SHP77 treated with DMSO at 0.1 percent for 48 hours (cell line): ENCODE data around the gene TNRC6C.
A peak's percentile ranks its signal among the peaks of the same experiment; 100 is the strongest.
"Not testable (repeated sequence)": the region's sequence is repeated elsewhere in the genome, so short reads cannot be mapped to it uniquely, and the experiment has no call there.

ENCODE experiments used
- DNase-seq: peaks from one replicate; lab custom pipeline; 2025; lab: John Stamatoyannopoulos, UW

TNRC6C gene

DNA sequence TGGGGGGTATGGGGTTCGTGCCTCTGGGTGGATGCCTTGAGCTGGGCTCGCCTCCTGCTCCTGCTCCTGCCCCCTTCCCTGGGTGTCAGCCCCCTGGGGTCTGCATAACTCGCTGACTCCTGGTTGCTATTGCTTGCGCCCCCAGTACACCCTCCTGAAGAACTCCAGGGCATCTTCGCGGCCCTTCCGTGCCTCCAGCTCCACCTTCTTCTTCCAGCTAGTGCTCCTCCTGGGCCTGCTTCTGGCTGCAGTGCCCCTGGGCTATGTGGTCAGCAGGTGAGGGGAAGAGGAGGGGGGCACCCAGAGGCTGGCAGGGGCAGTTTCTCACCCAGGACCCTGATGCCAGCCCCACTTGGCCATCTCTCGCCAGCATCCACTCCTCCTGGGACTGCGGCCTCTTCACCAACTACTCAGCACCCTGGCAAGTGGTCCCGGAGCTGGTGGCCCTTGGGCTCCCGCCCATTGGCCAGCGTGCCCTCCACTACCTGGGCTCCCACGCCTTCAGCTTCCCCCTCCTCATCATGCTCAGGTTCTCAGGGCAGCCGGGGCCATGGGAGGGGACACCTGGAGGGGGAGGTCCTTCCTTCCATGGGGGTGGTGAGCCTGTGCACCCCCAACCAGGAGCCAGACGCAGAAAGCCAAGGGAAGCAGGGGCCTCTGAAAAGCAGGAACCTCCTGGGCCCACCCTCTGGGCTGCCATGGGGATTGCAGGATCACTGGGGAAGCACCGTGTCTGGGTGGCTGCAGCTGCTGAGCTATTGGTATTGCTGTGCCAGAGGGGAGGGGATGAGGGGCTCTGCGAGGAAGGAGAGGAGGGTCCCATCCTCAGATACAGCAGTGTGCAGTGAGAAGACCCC lies 179.9 kb downstream of the TNRC6C start:
- DNase-seq: no peak

DNA sequence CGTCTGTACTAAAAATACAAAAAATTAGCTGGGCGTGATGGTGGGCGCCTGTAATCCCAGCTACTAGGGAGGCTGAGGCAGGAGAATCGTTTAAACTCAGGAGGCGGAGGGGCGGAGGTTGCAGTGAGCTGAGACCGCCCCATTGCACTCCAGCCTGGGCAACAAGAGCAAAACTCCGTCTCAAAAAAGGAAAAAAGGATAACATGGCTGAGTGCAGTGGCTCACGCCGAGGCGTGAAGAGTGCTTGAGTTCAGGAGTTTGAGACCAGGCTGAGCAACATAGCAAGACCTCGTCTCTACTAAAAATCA lies 181.3 kb downstream of the TNRC6C start:
- not testable (repeated sequence) for DNase-seq

DNA sequence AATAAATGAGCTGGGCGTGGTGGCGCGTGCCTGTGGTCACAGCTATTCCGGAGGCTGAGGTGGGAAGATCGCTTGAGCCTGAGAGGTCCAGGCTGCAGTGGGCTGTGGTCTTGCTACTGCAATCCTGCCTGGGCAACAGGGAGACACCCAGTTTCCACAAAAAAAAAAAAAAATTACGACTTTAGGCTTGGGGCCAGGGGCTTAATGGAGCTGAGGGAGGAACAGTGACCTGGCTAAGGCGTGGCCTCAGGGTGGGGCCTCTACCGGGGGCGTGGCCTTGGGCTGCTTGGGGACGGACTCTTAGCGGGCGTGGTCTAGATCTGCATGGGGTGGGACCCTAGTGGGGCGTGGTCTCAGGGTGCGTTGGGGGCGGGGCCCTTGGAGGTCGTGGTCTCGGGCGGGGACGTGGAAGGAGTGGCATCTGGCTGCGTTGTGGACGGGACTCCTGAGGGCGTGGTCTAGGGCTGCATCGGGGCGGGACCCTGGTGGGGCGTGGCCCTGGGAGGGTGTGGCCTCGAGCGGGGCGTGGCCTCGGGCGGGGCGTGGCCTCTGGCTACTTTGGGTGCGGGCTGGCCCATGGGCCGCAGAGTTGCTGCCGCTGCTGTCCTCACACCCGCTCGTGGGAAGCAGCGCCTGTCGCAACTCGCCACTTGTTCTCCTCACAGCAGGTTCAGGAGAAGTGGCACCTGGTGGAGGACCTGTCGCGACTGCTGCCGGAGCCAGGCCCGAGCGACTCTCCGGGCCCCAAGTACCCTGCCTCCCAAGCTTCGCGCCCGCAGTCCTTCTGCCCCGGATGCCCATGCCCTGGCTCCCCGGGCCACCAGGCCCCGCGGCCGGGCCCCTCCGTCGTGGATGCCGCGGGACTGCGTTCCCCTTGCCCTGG lies 181.9 kb downstream of the TNRC6C start:
- DNase-seq: peak; percentile 82

DNA sequence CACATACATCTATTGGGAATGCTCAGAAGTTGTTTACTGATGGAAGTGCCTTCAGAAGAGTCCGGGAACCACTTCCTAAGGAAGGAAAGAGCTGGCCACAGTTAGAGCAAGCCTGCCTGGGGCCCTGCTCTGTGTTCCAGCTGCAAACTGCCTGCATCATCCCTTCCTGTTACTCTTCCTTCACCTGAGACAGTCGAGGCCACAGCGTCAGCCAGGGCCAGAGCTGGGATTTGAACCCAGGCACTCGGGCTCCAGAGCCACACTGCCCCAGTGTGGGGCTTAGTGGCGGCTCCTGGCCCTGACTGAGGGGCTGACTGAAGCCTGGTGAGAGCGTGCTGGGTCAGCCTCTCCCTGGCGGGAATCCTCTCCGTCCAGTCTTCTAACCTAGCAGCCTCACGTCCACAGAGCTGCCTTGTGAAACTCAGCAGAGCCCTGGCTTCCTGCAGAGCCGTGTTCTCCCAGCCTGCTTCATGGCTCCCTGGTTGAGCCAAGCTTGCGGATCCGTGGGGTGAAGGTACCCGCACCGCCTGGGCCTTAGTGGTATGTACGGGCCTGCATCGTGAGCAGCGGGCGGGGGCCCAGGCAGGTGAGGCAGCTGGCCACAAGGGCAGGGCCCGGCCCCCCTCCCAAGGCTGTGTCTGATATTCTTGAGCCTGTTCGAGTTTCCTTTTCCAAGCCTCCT lies 183.1 kb downstream of the TNRC6C start:
- DNase-seq: no peak

DNA sequence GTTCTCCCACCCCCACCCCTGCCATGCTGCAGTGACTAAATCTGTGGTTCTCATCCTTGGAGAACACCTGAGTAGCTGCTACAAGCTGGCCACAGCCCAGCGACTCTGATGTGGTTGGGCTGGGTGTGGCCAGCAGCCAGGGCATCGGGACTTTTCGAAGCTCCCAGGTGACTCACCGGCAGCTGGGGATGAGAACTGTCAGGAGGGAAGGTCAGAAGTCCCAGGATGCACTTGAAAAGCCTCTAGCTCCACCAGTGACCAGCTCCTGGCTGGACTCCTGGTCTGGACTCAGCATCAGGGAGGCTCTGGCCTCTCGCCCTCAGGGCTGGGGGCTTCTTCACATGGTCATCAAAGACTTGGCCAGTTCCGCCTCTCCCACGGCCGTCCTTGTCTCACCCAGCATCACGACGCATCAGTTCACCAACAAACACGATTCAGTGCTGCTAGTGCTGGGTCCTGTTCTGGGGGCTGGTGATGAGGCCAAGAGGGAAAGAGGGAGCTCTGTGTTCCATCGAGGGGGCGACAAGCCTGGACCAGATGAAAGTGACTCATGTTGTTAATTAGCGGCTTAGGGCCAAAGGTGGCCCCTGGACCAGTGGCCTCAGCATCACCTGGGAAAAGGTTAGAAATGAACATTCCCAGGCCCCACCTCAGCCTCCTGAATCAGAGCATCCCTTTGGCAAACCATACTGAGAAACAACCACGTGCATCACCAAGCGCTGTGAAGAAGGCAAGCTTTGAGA lies 183.8 kb downstream of the TNRC6C start:
- DNase-seq: peak; percentile 25

- no peak for DNase-seq
Measured at GRCh38 chr17:78143214-78144146, 185.0 kb downstream of the TNRC6C start.

DNA sequence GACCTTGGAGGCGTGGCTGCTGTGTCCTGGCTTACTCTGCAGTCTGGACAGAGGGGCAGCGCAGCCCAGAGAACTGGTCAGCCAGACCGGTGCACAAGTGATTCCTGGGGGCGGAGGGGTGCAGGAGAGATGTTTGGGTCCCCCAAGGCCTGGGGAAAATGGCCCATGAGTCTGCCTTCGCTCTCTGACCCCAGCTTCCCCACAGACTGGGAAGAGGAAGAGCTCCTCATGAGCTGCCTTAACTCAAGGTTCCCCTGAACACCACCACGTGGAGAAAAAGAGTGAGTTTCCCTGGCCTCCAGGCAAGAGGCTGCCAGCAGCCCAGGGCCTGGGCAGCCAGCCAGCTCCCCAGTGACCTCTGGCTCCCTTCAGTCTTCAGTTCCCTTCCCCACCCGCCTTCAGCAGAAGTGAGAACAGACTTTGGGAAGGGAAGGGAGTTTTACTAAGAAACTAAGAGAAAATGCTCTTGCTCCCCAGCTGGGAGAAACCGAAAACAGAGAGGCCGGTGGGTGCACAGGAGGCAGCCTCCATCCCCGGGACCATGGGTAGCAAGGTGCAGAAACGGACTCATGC lies 185.7 kb downstream of the TNRC6C start:
- no peak for DNase-seq

DNA sequence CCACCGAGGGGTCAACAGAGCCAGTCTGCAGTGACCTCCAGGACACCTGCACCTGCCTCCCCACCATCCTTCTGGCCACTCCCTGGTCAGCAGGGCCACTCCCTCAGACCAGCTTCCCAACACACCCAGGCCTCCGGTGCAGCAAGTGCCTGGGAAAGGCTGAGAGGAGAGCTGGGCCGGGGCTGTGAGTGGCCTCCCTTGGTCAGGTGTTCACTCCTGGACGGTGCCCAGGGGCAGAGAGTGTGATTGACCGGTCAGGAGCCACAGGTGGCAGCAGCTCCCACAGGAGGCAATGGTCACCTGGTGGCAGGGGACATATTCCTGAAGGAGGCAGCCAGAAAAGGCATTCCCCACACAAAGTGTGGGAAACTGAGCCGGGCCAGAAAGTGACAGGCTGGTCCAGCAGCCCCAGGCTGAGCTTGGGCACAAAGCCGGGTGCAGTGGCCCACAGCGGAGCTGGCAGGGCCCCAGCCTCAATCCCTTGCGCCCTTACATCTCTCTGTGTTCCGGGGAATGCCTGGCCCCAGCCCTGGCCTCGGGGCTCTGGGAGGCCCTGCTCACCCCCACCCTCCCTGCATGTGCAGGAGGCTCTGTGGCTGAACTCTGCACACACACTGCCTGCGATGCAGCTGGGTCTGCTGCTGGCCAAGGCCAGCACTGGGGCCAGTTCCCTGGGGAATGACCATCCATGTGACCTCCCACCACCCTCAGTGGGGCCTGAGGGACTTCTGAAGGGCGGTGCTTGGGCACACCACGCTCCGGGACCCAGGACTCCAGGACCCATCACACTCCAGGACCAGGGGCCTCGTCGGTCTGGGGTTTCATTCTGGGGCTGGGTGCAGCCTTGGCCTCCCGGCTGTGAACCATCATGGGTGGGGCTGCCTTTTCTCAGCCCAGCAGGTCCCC lies 186.5 kb downstream of the TNRC6C start:
- no peak for DNase-seq

DNA sequence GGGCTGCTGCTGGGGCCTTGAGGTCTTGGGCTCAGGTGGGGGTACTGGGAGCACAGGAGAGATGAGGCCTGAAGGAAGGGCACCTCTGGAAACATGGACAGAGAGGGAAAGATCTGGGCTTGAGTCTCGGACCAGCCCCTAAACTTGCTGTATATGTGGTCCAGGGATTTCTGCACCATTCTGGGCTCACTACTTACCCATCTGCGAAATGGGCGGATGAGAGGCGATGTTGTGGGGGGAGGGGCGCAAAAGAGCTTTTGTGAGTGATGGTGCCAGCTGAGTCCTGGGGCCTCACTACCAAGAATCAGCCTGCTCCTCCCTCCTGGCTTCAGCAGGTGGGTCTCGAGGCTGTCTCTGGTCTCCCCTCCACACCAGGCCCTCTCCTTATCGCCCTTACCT lies 188.0 kb downstream of the TNRC6C start:
- DNase-seq: no peak

DNA sequence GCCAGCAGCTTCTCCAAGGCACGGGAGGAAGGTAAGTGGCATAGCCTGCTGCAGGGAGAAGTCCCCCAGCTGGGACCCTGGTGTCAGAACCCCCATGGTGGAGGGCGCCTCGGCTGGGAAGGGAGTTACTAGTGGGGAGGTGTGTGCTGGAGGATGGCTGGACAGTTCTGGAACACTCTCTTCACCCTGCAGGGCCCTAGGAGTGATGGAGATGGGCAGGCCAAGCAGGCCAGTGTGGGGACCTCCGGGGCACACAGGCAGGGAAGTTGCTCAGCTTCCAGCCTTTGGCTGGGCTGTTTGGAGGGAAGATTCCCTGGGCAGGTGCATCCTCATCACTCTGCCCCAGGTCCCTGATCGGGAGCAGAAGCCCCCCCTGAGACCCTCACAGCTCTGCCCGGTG lies 188.4 kb downstream of the TNRC6C start:
- no peak for DNase-seq

- no peak for DNase-seq
Measured at GRCh38 chr17:78147315-78147998, 189.0 kb downstream of the TNRC6C start.

GRCh38 chr17:78148286-78149016 lies 189.9 kb downstream of the TNRC6C start:
- no peak for DNase-seq

- no peak for DNase-seq
Measured at GRCh38 chr17:78151514-78152008, 193.1 kb downstream of the TNRC6C start.

- DNase-seq: no peak
Measured at GRCh38 chr17:78154903-78155811, 196.7 kb downstream of the TNRC6C start.
